ENCODE results near the gene AP2B1. TPM values are rescaled to one million over a fixed set of nuclear protein-coding genes. Genes with fewer than 3 reads are reported as not detected.

AP2B1 gene
- total RNA-seq, 1 experiment from 2014 or later, result 217 TPM

DNA sequence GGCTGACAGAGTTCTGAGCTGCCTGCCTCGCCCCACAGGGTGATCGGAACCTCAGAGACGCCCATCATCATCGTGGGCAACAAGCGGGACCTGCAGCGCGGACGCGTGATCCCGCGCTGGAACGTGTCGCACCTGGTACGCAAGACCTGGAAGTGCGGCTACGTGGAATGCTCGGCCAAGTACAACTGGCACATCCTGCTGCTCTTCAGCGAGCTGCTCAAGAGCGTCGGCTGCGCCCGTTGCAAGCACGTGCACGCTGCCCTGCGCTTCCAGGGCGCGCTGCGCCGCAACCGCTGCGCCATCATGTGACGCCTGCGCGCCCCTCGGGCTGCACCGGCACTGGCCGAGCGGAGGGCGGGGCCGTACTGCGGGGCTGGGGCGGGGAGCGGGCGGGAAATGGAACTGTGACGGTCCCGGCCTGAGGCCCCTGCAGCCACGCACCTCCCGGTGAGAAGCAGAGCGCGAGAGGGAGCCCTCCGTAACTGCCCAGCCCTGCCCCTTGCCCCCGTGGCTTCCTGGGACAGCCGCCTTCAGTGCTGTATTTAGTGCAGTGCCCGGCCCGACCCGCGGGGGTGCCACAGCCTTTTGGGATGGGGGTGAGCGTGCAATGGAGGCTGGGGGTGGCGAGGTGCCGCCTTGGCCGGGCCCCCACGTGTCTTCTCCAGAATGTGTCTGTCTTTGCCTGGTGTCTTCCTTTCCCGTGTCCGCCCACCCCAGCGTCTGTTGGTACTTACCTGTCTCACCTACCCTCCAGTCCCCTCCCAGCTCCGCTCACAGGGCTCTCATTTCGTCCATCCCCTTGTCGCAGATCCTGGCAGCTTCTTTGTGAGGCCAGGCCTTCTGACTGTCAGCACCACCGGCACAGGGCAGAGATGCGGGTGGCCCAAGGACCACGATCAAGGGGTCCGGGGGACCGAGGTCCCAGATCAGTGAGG, 154.1 kb downstream of the AP2B1 start:
- Histone ChIP-seq H3K9me3 (ENCODE audit: control insufficient read depth, low read depth, low read length) (no peaks in the 10 kb centered on the region), H2BK20ac (ENCODE audit: low read depth, low read length, poor library complexity, severe bottlenecking) (no peak overlapping the region), H2AFZ (ENCODE audit: low read length) (no peak overlapping the region), H3K9ac (ENCODE audit: extremely low read depth, insufficient read length, low read length) (no peak overlapping the region), H2BK12ac (ENCODE audit: insufficient read length, low read depth, low read length) (no peak overlapping the region), H3K27ac (ENCODE audit: insufficient read length, low read depth, low read length) (no peak overlapping the region), H3K14ac (ENCODE audit: insufficient read depth, low read length) (no peak overlapping the region; the same call in 1 of the 2 replicates), H4K91ac (ENCODE audit: insufficient read length, low read depth, low read length) (no peak overlapping the region), H3K18ac (ENCODE audit: insufficient read length, low read depth, low read length) (no peak overlapping the region), H3T11ph (ENCODE audit: low read length) (no peak overlapping the region), H3K4ac (ENCODE audit: low read depth, low read length) (no peak overlapping the region), H3K23ac (ENCODE audit: insufficient read length, low read depth, low read length) (no peak overlapping the region), H4K20me1 (ENCODE audit: control insufficient read depth, insufficient read depth, insufficient read length) (no peaks in the 10 kb centered on the region), H3K4me2 (ENCODE audit: insufficient read depth, insufficient read length, low read length) (peak overlapping the region; percentile 32), H2BK5ac (ENCODE audit: insufficient read length, low read length) (no peak overlapping the region), H2BK15ac (ENCODE audit: low read depth, low read length) (no peak overlapping the region), H3K27me3 (ENCODE audit: insufficient read depth, low read length) (peaks cover 17% of the 10 kb centered on the region; the same call in 1 of the 2 replicates), H3K56ac (ENCODE audit: insufficient read length, low read depth, low read length) (no peak overlapping the region), H3K4me1 (ENCODE audit: insufficient read depth, low read length) (no peaks in the 10 kb centered on the region), H4K8ac (replicated peaks; ENCODE audit: insufficient read length, low read depth, low read length) (no peak overlapping the region), H4K5ac (ENCODE audit: insufficient read length, low read depth, low read length) (no peak overlapping the region), H2BK120ac (ENCODE audit: low read depth, low read length, poor library complexity, severe bottlenecking) (no peak overlapping the region), H3K23me2 (ENCODE audit: insufficient read length, low read depth, low read length, poor library complexity, severe bottlenecking) (peaks cover 4% of the 10 kb centered on the region), H3K79me1 (ENCODE audit: insufficient read depth, low read depth, low read length, poor library complexity, severe bottlenecking) (no peaks in the 10 kb centered on the region), H3K79me2 (ENCODE audit: insufficient read depth, low read length) (no peaks in the 10 kb centered on the region), H2AK5ac (ENCODE audit: insufficient read length, low read length) (no peak overlapping the region)
- H3K27ac Mint-ChIP-seq, result no peak overlapping the region
- peaks cover 0 to 6% of the 10 kb centered on the region in 2 experiments; a peak in 2 of 5 replicates for H3K9me3 Mint-ChIP-seq
- peak; percentile 82 for DNase-seq
- H3K27me3 Mint-ChIP-seq (ENCODE audit: low read depth), result peaks cover 67% of the 10 kb centered on the region
- TF ChIP-seq, protein P1, sequence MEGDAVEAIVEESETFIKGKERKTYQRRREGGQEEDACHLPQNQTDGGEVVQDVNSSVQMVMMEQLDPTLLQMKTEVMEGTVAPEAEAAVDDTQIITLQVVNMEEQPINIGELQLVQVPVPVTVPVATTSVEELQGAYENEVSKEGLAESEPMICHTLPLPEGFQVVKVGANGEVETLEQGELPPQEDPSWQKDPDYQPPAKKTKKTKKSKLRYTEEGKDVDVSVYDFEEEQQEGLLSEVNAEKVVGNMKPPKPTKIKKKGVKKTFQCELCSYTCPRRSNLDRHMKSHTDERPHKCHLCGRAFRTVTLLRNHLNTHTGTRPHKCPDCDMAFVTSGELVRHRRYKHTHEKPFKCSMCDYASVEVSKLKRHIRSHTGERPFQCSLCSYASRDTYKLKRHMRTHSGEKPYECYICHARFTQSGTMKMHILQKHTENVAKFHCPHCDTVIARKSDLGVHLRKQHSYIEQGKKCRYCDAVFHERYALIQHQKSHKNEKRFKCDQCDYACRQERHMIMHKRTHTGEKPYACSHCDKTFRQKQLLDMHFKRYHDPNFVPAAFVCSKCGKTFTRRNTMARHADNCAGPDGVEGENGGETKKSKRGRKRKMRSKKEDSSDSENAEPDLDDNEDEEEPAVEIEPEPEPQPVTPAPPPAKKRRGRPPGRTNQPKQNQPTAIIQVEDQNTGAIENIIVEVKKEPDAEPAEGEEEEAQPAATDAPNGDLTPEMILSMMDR (conservative IDR thresholded peaks at IDR 0.05), result peak; percentile 46; the same call in 2 of the 3 replicates
- WGBS (ENCODE audit: extremely low coverage, insufficient read length, low lambda C conversion rate), result no CpG with 5 or more reads among the region's 73 CpGs
- no peaks in the 10 kb centered on the region; a peak in 1 of 7 replicates for H3K36me3 Mint-ChIP-seq (ENCODE audit: insufficient read depth in 1 of 3, low read depth in 3 of 3)
- H3K4me3 Mint-ChIP-seq, result peak overlapping the region; percentile 57 to 83
- H3K4me1 Mint-ChIP-seq, result peaks cover 7 to 13% of the 10 kb centered on the region in 2 experiments

Data from H9 (cell line).